ENCODE data around the gene EPHA7.

Gene EPHA7

DNA sequence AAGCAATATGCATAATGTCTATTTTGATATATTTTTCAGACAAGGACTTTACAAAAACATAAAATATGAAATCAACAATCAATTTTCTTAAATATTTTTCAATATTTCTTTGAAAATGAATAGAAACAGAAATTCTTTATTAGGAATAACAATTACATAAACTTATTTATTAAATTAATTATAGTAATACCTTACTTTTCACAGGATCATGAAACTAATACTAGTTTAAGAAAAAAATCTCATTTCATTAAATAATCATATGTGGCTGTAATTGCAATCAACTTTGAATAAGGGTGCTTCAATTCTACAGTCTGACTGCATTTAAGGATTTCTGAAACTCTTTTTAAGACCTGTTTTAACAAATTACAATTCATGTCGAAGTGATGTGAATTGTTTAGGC, 26.6 kb downstream of the EPHA7 start:
- no peak for DNase-seq

GRCh38 chr6:93391965-93392364, 27.4 kb downstream of the EPHA7 start:
- no peak for DNase-seq

DNA sequence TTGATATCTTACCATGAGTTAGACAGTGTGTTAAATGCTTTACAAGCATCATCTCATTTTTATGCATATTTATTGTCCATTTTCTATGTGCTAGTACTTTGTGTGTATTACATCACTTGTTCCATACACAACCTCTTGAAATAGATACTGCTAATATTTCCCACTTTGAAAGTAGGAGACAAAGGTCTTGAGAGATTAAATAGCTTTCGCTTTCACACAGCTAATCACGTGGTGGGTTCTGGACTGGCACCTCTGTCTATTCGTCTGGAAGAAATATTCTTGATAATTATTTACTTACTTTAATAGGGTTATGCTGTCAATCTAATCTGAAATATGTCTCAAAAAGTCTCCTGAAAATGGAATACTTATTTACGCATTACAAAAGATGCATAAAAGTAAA, 30.2 kb downstream of the EPHA7 start:
- no peak for DNase-seq

DNA sequence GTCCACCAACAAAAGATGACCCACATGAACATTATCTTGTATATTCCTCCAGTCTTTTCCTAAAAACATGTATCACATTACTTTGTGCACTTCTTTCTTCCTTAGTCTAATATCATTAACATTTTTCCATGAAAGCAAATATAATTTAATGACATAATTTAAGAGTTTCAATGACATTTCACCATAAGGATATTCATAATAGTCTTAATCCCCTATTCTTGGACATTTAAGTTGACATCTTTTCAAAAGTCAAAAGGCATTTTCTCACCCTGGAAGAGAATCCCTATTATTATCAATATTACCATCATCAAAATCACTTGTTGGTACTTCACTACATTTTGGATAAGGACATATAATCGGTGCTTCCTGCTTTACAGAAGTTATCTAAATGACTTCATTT, 31.3 kb downstream of the EPHA7 start:
- no peak for DNase-seq

DNA sequence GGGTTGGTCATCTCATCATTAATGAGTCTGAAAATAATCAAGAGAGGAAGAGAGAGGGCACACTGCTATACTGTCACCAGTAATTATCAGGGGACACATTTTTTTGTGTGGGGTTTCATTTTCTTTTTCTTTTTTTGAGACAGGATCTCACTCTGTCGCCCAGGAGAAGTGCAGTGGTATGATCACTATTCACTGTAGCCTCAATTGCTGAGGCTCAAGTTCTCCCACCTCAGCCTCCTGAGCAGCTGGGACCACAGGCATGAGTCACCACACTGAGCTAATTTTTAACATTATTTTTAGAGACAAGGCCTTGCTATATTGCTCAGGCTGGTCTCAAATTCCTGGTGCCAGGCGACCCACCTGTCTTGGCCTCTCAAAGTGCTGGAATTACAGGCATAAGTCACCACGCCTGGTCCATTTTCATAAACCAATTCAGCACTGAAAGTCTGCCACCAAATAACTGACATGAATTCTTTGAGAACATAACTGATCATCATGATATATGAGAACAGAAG, 43.3 kb downstream of the EPHA7 start:
- no peak for DNase-seq

DNA sequence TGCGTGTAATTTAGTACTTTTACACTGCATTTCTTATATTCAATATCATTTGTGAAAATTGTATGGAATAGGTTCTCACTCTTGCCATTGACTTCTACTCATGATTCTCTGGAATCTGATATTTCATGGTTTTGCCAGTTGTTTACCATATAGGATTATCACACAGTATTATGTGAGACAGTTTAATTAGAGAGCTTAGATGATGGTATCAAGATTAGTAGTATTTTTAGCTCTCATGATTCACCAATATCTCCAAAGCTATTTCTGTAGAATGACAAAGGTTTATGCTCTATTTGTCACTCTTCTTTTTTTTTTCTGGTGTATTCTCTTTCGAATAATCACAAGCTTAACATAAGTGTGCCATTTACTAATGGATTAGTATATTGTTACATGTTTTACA, 45.9 kb downstream of the EPHA7 start:
- no peak for DNase-seq

GRCh38 chr6:93371756-93372155, 47.6 kb downstream of the EPHA7 start:
- DNase-seq, result no peak

DNA sequence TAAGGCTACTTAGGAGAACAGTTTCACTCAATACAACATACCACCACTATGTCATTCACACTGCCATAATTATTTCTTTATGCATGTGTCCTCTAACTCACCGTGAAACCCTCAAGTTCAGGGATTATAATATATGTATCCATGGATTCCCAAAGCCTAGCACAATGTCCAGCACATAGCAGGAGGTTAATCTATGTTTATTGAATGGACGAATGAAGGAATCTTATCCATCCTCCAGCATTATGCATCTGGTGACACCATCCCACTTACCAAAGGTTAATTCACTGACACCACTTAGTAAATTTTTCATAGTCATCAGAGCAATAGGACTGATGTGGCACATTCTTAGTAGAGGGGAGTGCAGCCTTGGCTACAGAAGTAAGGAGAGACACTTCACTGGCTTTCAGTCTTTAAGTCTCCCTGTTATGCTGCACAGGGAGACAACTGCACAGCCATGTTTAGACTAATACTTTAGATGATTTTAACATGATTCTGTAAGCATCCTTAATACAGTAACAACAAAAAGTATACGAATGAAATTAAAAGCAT, 49.7 kb downstream of the EPHA7 start:
- DNase-seq, result no peak

DNA sequence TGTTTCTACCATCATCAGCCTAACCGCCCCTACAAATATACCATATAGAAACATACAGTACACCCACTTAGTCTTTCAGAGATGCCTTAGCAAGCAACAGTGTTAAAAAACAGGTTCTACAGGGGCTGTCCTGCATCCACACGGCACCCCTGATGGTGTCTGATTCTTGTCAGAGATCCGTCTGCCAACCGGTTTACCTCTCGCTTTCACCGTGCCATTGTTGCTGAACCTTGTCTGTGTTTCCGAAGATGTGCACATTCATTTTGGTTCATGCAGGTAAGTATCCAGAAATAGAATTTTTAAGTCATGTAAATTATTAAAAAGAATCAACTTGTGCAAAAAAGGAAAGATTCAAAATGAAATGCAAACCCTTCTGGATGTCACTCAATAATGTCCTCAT, 52.9 kb downstream of the EPHA7 start:
- no peak for DNase-seq

DNA sequence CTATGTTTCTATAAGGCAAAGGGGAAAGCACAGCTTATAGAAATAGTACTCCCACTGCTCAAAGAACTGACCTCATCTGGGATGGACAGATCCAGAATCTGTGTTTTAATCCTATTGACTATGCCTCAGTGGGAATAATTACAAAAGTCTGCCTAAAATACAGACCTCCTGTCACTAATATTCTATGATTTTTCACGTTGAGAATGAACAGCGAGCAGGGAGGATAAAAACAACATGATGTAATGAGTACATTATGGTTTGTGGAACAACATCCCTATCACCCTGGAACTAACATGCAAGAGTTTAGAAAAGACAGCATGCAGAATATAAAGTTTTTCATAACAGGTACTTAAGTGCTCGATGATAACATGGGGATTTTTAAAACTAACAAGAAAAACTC, 53.9 kb downstream of the EPHA7 start:
- DNase-seq, result no peak

DNA sequence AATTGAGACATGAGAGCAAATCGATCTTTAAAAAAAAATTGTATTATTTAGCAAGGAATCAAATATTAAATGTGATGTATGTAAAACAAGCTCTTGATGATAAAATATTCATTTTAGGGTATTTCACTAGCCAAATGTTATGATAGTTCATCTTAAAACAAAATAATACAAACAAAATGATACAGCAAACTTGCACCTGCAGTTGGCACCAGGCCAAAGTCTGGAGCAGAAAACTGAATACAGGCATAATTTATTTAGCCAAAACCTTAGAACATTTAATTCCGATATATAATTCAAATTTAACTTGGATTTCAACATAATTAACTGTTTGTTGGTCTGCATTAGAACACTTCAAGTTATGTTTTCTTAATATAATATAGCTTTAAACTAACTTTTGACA, 60.9 kb downstream of the EPHA7 start:
- DNase-seq, result no peak

GRCh38 chr6:93352604-93353003, 66.8 kb downstream of the EPHA7 start:
- no peak for DNase-seq

DNA sequence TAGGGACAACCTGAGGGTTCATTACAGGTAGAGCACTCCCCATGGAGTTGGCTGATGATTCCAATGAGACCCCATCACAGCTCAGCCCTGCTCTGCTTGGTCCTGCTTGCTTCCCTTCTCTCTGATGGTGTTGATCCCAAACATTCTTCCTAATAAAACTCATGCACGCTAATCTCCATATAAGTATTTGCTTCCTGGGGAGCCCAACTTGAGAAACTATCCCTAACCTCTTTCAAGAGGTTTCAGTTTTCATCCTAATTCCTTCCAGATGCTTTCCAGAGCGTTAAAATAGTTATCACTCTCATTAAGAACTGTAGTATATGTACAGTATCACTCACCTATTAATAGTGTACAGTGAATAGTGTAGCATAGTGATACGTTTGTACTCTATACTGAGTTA, 68.1 kb downstream of the EPHA7 start:
- DNase-seq, result no peak

GRCh38 chr6:93350774-93351173, 68.6 kb downstream of the EPHA7 start:
- no peak for DNase-seq

GRCh38 chr6:93344333-93344835, 75.0 kb downstream of the EPHA7 start:
- DNase-seq, result no peak

- DNase-seq, result no peak
Observed at GRCh38 chr6:93343476-93343875, 75.9 kb downstream of the EPHA7 start.

GRCh38 chr6:93341900-93342613, 77.3 kb downstream of the EPHA7 start:
- no peak for DNase-seq

- DNase-seq, result no peak
Observed at GRCh38 chr6:93337772-93338394, 81.5 kb downstream of the EPHA7 start.

DNA sequence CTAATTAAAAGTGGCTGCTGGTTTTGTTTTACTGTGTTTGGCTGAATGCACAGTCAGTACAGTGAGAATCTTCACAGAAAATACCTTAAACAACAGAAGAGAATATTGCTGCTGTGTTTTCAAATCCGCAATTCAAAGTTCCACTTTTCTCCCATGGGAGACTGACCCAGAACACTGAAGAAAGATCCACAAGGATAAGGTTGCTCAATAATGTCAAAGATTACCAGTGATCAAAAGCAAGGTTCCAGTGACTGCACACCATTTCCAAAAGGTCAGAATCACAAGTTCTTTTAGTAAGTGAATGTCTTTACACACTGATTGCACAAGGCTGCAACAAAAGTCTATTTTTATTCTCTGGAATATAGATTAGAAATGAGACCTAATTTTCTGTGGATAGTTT, 82.3 kb downstream of the EPHA7 start:
- no peak for DNase-seq

- DNase-seq, result no peak
Observed at GRCh38 chr6:93329301-93330000, 89.9 kb downstream of the EPHA7 start.

GRCh38 chr6:93327857-93328256, 91.5 kb downstream of the EPHA7 start:
- DNase-seq, result no peak

- DNase-seq, result no peak
Observed at GRCh38 chr6:93325761-93326160, 93.6 kb downstream of the EPHA7 start.

GRCh38 chr6:93323630-93324029, 95.7 kb downstream of the EPHA7 start:
- DNase-seq, result no peak

DNA sequence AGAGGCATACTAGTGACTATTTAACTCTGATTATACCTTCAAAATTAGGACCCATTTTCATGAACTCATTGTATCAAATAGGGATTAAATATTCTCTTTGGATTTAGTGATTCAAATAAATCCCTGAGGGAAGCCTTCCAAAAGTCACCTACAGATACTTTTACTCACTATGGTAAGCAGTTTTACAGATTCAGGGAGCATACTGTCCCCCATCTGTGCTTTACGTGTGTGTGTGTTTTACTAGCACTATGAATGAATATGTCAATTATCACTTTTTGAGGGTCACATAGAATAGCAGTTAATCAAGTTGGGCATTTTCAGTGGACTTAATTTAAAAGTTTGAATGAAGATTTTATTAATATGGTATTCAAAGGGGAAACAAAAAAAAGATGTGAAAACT, 96.7 kb downstream of the EPHA7 start:
- no peak for DNase-seq
